Activated naive CD4-positive, alpha-beta T cell treated with anti-CD3 and anti-CD28 coated beads, Interleukin-2, amount 50 U/mL, for 24 hours (primary cell): ENCODE measurements around the gene CD96.
"Not testable (repeated sequence)": the region's sequence is repeated elsewhere in the genome, so short reads cannot be mapped to it uniquely, and the experiment has no call there.

Experiments used
- H3K27ac Mint-ChIP-seq: one replicate; pipeline ENCODE4 v1.8.0; 2021; ENCODE audit warnings: mild to moderate bottlenecking, mixed read lengths
- H3K27me3 Mint-ChIP-seq: one replicate; pipeline ENCODE4 v1.8.0; 2021; ENCODE audit warnings: mixed read lengths
- H3K36me3 Mint-ChIP-seq: one replicate; pipeline ENCODE4 v1.8.0; 2021; ENCODE audit warnings: mixed read lengths
- H3K4me1 Mint-ChIP-seq: one replicate; pipeline ENCODE4 v1.8.0; 2021; ENCODE audit warnings: mixed read lengths
- H3K4me3 Mint-ChIP-seq: one replicate; pipeline ENCODE4 v1.8.0; 2021; ENCODE audit warnings: mild to moderate bottlenecking, mixed read lengths
- H3K9me3 Mint-ChIP-seq: one replicate; pipeline ENCODE4 v1.8.0; 2021; ENCODE audit warnings: mixed read lengths

The CD96 gene

GRCh38 chr3:111662012-111662411, 120.0 kb downstream of the CD96 start:
- Mint-ChIP-seq H3K4me3 (no peak overlapping the region), H3K36me3 (peaks cover 61% of the 10 kb centered on the region), H3K27ac (peak overlapping the region; percentile 14), H3K4me1 (peaks cover 28% of the 10 kb centered on the region), H3K27me3 (no peaks in the 10 kb centered on the region), H3K9me3 (peaks cover 26% of the 10 kb centered on the region)

- peaks cover 37% of the 10 kb centered on the region for H3K4me1 Mint-ChIP-seq
- H3K27ac Mint-ChIP-seq: no peak overlapping the region
- H3K36me3 Mint-ChIP-seq: peaks cover 60% of the 10 kb centered on the region
- H3K9me3 Mint-ChIP-seq: peaks cover 26% of the 10 kb centered on the region
- no peaks in the 10 kb centered on the region for H3K27me3 Mint-ChIP-seq
- H3K4me3 Mint-ChIP-seq: no peak overlapping the region
These were observed 120.9 kb downstream of the CD96 start for GRCh38 chr3:111662907-111663306.

GRCh38 chr3:111666041-111666735, 124.2 kb downstream of the CD96 start:
- no peak overlapping the region for H3K4me3 Mint-ChIP-seq
- H3K9me3 Mint-ChIP-seq: peaks cover 11% of the 10 kb centered on the region
- H3K27ac Mint-ChIP-seq: peak overlapping the region; percentile 81
- H3K27me3 Mint-ChIP-seq: no peaks in the 10 kb centered on the region
- H3K4me1 Mint-ChIP-seq: peaks cover 68% of the 10 kb centered on the region
- H3K36me3 Mint-ChIP-seq: peaks cover 29% of the 10 kb centered on the region

- peaks cover 75% of the 10 kb centered on the region for H3K4me1 Mint-ChIP-seq
- peak overlapping the region; percentile 92 for H3K27ac Mint-ChIP-seq
- no peaks in the 10 kb centered on the region for H3K27me3 Mint-ChIP-seq
- peaks cover 9% of the 10 kb centered on the region for H3K9me3 Mint-ChIP-seq
- peak overlapping the region; percentile 73 for H3K4me3 Mint-ChIP-seq
- H3K36me3 Mint-ChIP-seq: peaks cover 22% of the 10 kb centered on the region
These were observed 125.2 kb downstream of the CD96 start for GRCh38 chr3:111667170-111667569.

- no peaks in the 10 kb centered on the region for H3K27me3 Mint-ChIP-seq
- peak overlapping the region; percentile 92 for H3K27ac Mint-ChIP-seq
- peaks cover 16% of the 10 kb centered on the region for H3K36me3 Mint-ChIP-seq
- H3K4me3 Mint-ChIP-seq: peak overlapping the region; percentile 73
- peaks cover 4% of the 10 kb centered on the region for H3K9me3 Mint-ChIP-seq
- H3K4me1 Mint-ChIP-seq: peaks cover 75% of the 10 kb centered on the region
These were observed 125.7 kb downstream of the CD96 start for GRCh38 chr3:111667621-111668239.

- H3K27ac Mint-ChIP-seq: no peak overlapping the region
- no peaks in the 10 kb centered on the region for H3K9me3 Mint-ChIP-seq
- H3K27me3 Mint-ChIP-seq: no peaks in the 10 kb centered on the region
- H3K4me1 Mint-ChIP-seq: peaks cover 79% of the 10 kb centered on the region
- H3K36me3 Mint-ChIP-seq: peaks cover 12% of the 10 kb centered on the region
- H3K4me3 Mint-ChIP-seq: no peak overlapping the region
These were observed 126.3 kb downstream of the CD96 start for GRCh38 chr3:111668326-111668725.

GRCh38 chr3:111668888-111669488, 127.0 kb downstream of the CD96 start:
- peak overlapping the region; percentile 47 for H3K4me3 Mint-ChIP-seq
- peaks cover 86% of the 10 kb centered on the region for H3K4me1 Mint-ChIP-seq
- H3K27me3 Mint-ChIP-seq: no peaks in the 10 kb centered on the region
- H3K27ac Mint-ChIP-seq: peak overlapping the region; percentile 93
- peaks cover 6% of the 10 kb centered on the region for H3K36me3 Mint-ChIP-seq
- H3K9me3 Mint-ChIP-seq: no peaks in the 10 kb centered on the region

- Mint-ChIP-seq H3K27ac (peak overlapping the region; percentile 18), H3K4me1 (peaks cover 84% of the 10 kb centered on the region), H3K4me3 (no peak overlapping the region), H3K27me3 (no peaks in the 10 kb centered on the region), H3K9me3 (no peaks in the 10 kb centered on the region), H3K36me3 (peaks cover 2% of the 10 kb centered on the region)
These were observed 128.1 kb downstream of the CD96 start for GRCh38 chr3:111669926-111670630.

- not testable (repeated sequence) for H3K27me3 Mint-ChIP-seq, H3K4me3 Mint-ChIP-seq, H3K36me3 Mint-ChIP-seq, H3K9me3 Mint-ChIP-seq
- peak overlapping the region; percentile 98 for H3K27ac Mint-ChIP-seq
- peaks cover 86% of the 10 kb centered on the region for H3K4me1 Mint-ChIP-seq
These were observed 130.5 kb downstream of the CD96 start for GRCh38 chr3:111672461-111672860.

GRCh38 chr3:111675846-111676210, 133.8 kb downstream of the CD96 start:
- H3K4me1 Mint-ChIP-seq: peaks cover 86% of the 10 kb centered on the region
- H3K4me3 Mint-ChIP-seq: peak overlapping the region; percentile 93
- no peaks in the 10 kb centered on the region for H3K27me3 Mint-ChIP-seq
- peaks cover 5% of the 10 kb centered on the region for H3K36me3 Mint-ChIP-seq
- H3K9me3 Mint-ChIP-seq: no peaks in the 10 kb centered on the region
- H3K27ac Mint-ChIP-seq: peak overlapping the region; percentile 88

- Mint-ChIP-seq H3K27me3 (no peaks in the 10 kb centered on the region), H3K4me1 (peaks cover 85% of the 10 kb centered on the region), H3K27ac (peak overlapping the region; percentile 88), H3K36me3 (peaks cover 7% of the 10 kb centered on the region), H3K9me3 (no peaks in the 10 kb centered on the region), H3K4me3 (peak overlapping the region; percentile 93)
These were observed 134.4 kb downstream of the CD96 start for GRCh38 chr3:111676211-111677006.

- Mint-ChIP-seq H3K36me3 (peaks cover 7% of the 10 kb centered on the region), H3K4me1 (peaks cover 87% of the 10 kb centered on the region), H3K9me3 (no peaks in the 10 kb centered on the region), H3K27ac (peak overlapping the region; percentile 81), H3K27me3 (no peaks in the 10 kb centered on the region), H3K4me3 (peak overlapping the region; percentile 93)
These were observed 135.0 kb downstream of the CD96 start for GRCh38 chr3:111677007-111677392.

GRCh38 chr3:111681661-111682426, 139.8 kb downstream of the CD96 start:
- Mint-ChIP-seq H3K27ac (no peak overlapping the region), H3K4me3 (no peak overlapping the region), H3K9me3 (no peaks in the 10 kb centered on the region), H3K27me3 (no peaks in the 10 kb centered on the region), H3K4me1 (peaks cover 79% of the 10 kb centered on the region), H3K36me3 (peaks cover 12% of the 10 kb centered on the region)

- H3K4me1 Mint-ChIP-seq: peaks cover 72% of the 10 kb centered on the region
- no peak overlapping the region for H3K4me3 Mint-ChIP-seq
- H3K27me3 Mint-ChIP-seq: no peaks in the 10 kb centered on the region
- H3K9me3 Mint-ChIP-seq: no peaks in the 10 kb centered on the region
- H3K27ac Mint-ChIP-seq: no peak overlapping the region
- peaks cover 10% of the 10 kb centered on the region for H3K36me3 Mint-ChIP-seq
These were observed 142.6 kb downstream of the CD96 start for GRCh38 chr3:111684640-111685039.
